Right lobe of liver (tissue), 6 donors: ENCODE results near the gene OR5B12. TPM values are rescaled to one million over a fixed set of nuclear protein-coding genes. Genes with fewer than 3 reads are reported as not detected.

Experiments used
- ATAC-seq, 4 donors: fragments of 200-7000 bp; cut with Tn5 transposase; one replicate each; pipeline ENCODE4 v1.9.1; 2020; ENCODE audit warnings: mild to moderate bottlenecking in 4 of 4, moderate library complexity in 4 of 4
- DNase-seq, 3 donors: peaks; one replicate each; pipeline ENCODE4 v3.0.0-alpha.2; 2020
- H3K27ac ChIP-seq, 3 donors: fragments of 200-600 bp; one replicate each; pipeline ENCODE4 v1.8.0; 2022
- H3K27me3 ChIP-seq, 2 donors: fragments of 200-600 bp; one replicate each; pipeline ENCODE4 v1.8.0; 2022
- H3K36me3 ChIP-seq, 4 donors: fragments of 200-600 bp; sonication (generic) in 1 of 4; one replicate each; pipeline versions ENCODE4 v1.5.1 to v1.8.0; 2017 to 2022; ENCODE audit warnings: control low read depth in 1 of 4
- H3K4me1 ChIP-seq, 4 donors: fragments of 200-600 bp; sonication (generic) in 1 of 4; one replicate each; pipeline versions ENCODE4 v1.5.1 to v1.8.0; 2017 to 2022; ENCODE audit warnings: control low read depth in 1 of 4
- H3K4me3 ChIP-seq, 3 donors: fragments of 200-600 bp; one replicate each; pipeline ENCODE4 v1.8.0; 2022
- H3K9me3 ChIP-seq, 4 donors: fragments of 200-600 bp; sonication (generic) in 1 of 4; one replicate each; pipeline versions ENCODE4 v1.5.1 to v1.8.0; 2017 to 2022; ENCODE audit warnings: control low read depth in 1 of 4
- CTCF ChIP-seq, 4 donors: fragments of 200-600 bp in 3 of 4; fragments of 450-650 bp in 1 of 4; IDR thresholded peaks; one replicate each; pipeline versions ENCODE4 v1.5.1 to v1.8.0; 2016 to 2022; ENCODE audit warnings: antibody characterized with exemption in 4 of 4, mild to moderate bottlenecking in 2 of 4
- POLR2A ChIP-seq: fragments of 450-650 bp; IDR thresholded peaks from one replicate; pipeline ENCODE4 v1.6.1; 2017; ENCODE audit warnings: antibody characterized with exemption, mild to moderate bottlenecking
- WGBS: methylation state at CpG from one replicate; pipeline ENCODE4 v1.1.6; 2018; ENCODE audit warnings: low coverage, low lambda C conversion rate; ENCODE audit not compliant: insufficient coverage; ENCODE audit errors: missing lambda C conversion rate; 5-methylcytosine and 5-hydroxymethylcytosine counted together
- intact Hi-C, 2 donors: fragments of 100-400 bp; cut with DNase I; formaldehyde crosslinking; loops; one replicate each; pipeline versions ENCODE4 v1.11.2 to v1.14.1; 2022
- total RNA-seq, 6 experiments: library from RNA; depleted of rRNA in 2 of 6; stranded (reverse); fragments of >200 nt in 2 of 6; fragmentation: NEBNext Ultra II Directional in 3 of 6; extraction: Animal tissue kit (Norgen Biotek cat#: 25700) in 3 of 6; gene quantifications; one replicate each; pipeline versions ENCODE4 v1.1.0 to v1.2.4, GENCODE V29; 2016 to 2023
- donor health status: DM: no; HTN: yes; CAD: no.
- donor health status: DM: no; HTN: no; CAD: no.
- donor health status: DM: no; HTN: no; CAD: no.
- donor health status: DM: no; HTN: yes; CAD: no.
- donor health status: DM: no; HTN: yes; CAD: no.

Gene OR5B12
- total RNA-seq, 6 experiments from 2014 or later: not detected

DNA sequence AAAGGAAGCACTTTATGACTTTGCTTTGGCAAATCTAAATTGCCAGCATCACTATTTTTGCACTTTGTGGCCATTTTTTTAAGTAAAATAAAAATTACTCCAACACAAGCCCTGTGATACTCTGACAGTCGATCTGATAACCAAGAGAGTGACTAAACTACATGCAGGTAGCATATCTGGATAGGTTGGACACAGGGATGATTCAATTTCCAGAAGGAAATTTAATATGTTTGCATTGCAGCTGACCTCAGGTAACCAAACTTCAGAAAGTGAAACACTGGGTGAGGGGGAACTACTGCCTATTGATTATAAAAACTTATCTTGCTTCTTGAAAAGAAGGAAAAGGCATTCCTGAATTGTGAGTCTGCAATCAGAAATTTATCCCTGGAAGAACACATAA, 49.3 kb downstream of the OR5B12 start:
- TF ChIP-seq POLR2A (no peak), CTCF (IDR thresholded peaks at IDR 0.05) (no peak)
- intact Hi-C loops: no loop called here
- Histone ChIP-seq H3K9me3 (no peaks in the 10 kb centered on the region), H3K4me1 (no peaks in the 10 kb centered on the region), H3K27me3 (no peaks in the 10 kb centered on the region), H3K4me3 (no peak overlapping the region), H3K27ac (no peak overlapping the region), H3K36me3 (no peaks in the 10 kb centered on the region)
- WGBS: 14% methylated on average over 1 of the region's 1 CpG
- ATAC-seq (no peak), DNase-seq (no peak)

DNA sequence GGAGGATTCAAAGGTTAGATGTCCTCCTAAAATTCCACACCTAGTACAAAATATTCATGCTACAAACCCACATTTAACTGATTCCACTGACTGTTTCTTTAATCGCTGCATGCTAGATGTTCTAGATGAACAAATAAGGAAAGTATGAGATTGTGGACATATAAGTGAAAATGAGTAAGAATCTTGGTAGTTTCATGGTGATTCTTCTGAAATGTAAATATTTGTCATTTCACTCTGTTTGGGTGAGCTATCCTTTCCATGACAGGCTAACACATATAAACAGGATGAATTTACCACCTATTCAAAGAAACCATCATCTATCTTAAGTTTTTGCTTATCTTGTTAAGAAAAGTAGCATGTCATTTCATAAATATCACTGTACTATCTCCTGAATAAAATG, 50.2 kb downstream of the OR5B12 start:
- no peaks in the 10 kb centered on the region for H3K27me3 ChIP-seq
- H3K4me1 ChIP-seq: no peaks in the 10 kb centered on the region
- DNase-seq (no peak), ATAC-seq (no peak)
- H3K27ac ChIP-seq: no peak overlapping the region
- intact Hi-C loops: no loop called here
- 87% methylated on average over 1 of the region's 1 CpG for WGBS
- no peaks in the 10 kb centered on the region for H3K36me3 ChIP-seq
- H3K9me3 ChIP-seq: no peaks in the 10 kb centered on the region
- no peak overlapping the region for H3K4me3 ChIP-seq
- TF ChIP-seq POLR2A: no peak
- no peak for TF ChIP-seq CTCF (IDR thresholded peaks at IDR 0.05)

DNA sequence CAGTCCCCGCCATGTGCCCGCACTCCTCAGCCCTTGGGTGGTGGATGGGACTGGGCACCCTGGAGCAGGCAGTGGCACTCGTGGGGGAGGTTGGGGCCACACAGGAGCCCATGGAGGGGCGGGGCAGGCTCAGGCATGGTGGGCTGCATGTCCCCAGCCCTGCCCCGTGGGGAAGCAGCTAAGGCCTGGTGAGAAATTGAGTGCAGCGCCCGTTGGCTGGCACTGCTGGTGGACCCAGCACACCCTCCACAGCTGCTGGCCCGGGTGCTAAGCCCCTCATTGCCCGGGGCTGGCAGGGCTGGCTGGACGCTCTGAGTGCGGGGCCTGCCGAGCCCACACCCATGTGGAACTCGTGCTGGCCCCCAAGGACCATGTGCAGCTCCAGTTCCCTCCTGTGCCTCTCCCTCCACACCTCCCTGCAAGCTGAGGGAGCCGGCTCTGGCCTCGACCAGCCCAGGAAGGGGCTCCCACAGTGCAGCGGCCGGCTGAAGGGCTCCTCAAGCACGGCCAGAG, 51.4 kb downstream of the OR5B12 start:
- intact Hi-C loops: no loop called here
- no peak overlapping the region for H3K4me3 ChIP-seq
- H3K9me3 ChIP-seq: no peaks in the 10 kb centered on the region
- peak in 1 of 3 donors; percentile 37 for DNase-seq
- no peak for ATAC-seq
- H3K27me3 ChIP-seq: no peaks in the 10 kb centered on the region
- TF ChIP-seq CTCF (IDR thresholded peaks at IDR 0.05) (no peak), POLR2A (no peak)
- WGBS: no CpG with 5 or more reads among the region's 18 CpGs
- no peak overlapping the region for H3K27ac ChIP-seq
- no peaks in the 10 kb centered on the region for H3K36me3 ChIP-seq
- H3K4me1 ChIP-seq: no peaks in the 10 kb centered on the region

Other genes with a start within 250 kb of the OR5B12 start
- not detected for gene OR1S2, start 238.1 kb downstream of the OR5B12 start, total RNA-seq
- gene OR1S1, start 229.5 kb downstream of the OR5B12 start, total RNA-seq: not detected
- gene OR10Q1, start 213.3 kb downstream of the OR5B12 start, total RNA-seq: not detected
- gene OR10W1, start 174.0 kb downstream of the OR5B12 start, total RNA-seq: not detected
- gene OR5B17, start 83.2 kb downstream of the OR5B12 start, total RNA-seq: not detected
- gene OR5B3, start 35.4 kb downstream of the OR5B12 start, total RNA-seq: not detected
- gene OR5B2, start 14.1 kb downstream of the OR5B12 start, total RNA-seq: not detected
- gene OR5B21, start 65.9 kb upstream of the OR5B12 start, total RNA-seq: not detected
- gene LPXN, start 133.6 kb upstream of the OR5B12 start, total RNA-seq: 1 to 10 TPM; 3.9 to 8.4 (median 5.5) TPM
- gene ZFP91, start 136.8 kb upstream of the OR5B12 start, total RNA-seq: 10 to 100 TPM; 19.5 to 27.0 (median 24.3) TPM
- gene CNTF, start 180.4 kb upstream of the OR5B12 start, total RNA-seq: under 1 TPM; 0.37 to 0.87 (median 0.72) TPM